Tibial nerve (tissue), 4 donors: ENCODE results near the gene CCBE1. TPM values are rescaled to one million over a fixed set of nuclear protein-coding genes. Genes with fewer than 3 reads are reported as not detected.

ENCODE experiments used
- DNase-seq, 2 donors: peaks; one replicate each; pipeline ENCODE4 v3.0.0-alpha.2; 2019; ENCODE audit warnings: low spot score in 2 of 2
- H3K27ac ChIP-seq, 4 donors: fragments of 200-600 bp; sonication (generic) in 3 of 4; one replicate each; pipeline ENCODE4 v1.5.1; 2017 to 2019; ENCODE audit warnings: mild to moderate bottlenecking in 1 of 4
- H3K27me3 ChIP-seq, 2 donors: fragments of 200-600 bp; sonication (generic) in 1 of 2; one replicate each; pipeline versions ENCODE4 v1.5.1 to v1.6.0; 2017 to 2019
- H3K36me3 ChIP-seq, 3 donors: fragments of 200-600 bp; sonication (generic); one replicate each; pipeline ENCODE4 v1.5.1; 2018 to 2019
- H3K4me1 ChIP-seq, 4 donors: fragments of 200-600 bp; sonication (generic) in 3 of 4; one replicate each; pipeline ENCODE4 v1.5.1; 2017 to 2019
- H3K4me3 ChIP-seq, 4 donors: fragments of 200-600 bp; sonication (generic) in 3 of 4; one replicate each; pipeline ENCODE4 v1.5.1; 2017 to 2019; ENCODE audit warnings: mild to moderate bottlenecking in 1 of 4, moderate library complexity in 1 of 4
- H3K9me3 ChIP-seq, 4 donors: fragments of 200-600 bp; sonication (generic) in 3 of 4; one replicate each; pipeline ENCODE4 v1.5.1; 2017 to 2019
- CTCF ChIP-seq, 5 experiments: fragments of 200-600 bp in 3 of 5; fragments of 450-650 bp in 2 of 5; sonication (generic) in 3 of 5; IDR thresholded peaks; one replicate each; pipeline ENCODE4 v1.5.1; 2016 to 2019; ENCODE audit warnings: antibody characterized with exemption in 5 of 5, mild to moderate bottlenecking in 3 of 5, moderate library complexity in 2 of 5
- EP300 ChIP-seq, 2 donors: sonication (generic); formaldehyde crosslinking; IDR thresholded peaks; one replicate each; pipeline ENCODE4 v1.6.1; 2017; ENCODE audit warnings: antibody characterized with exemption in 2 of 2, mild to moderate bottlenecking in 1 of 2
- POLR2A ChIP-seq, 2 donors: fragments of 450-650 bp; IDR thresholded peaks; one replicate each; pipeline ENCODE4 v1.6.1; 2017; ENCODE audit warnings: antibody characterized with exemption in 2 of 2, mild to moderate bottlenecking in 2 of 2, moderate library complexity in 2 of 2
- WGBS, 2 donors: methylation state at CpG; one replicate each; pipeline ENCODE4 v1.1.5; 2018; 5-methylcytosine and 5-hydroxymethylcytosine counted together
- total RNA-seq, 4 donors: library from RNA; depleted of rRNA; stranded (reverse); fragments of >200 nt; gene quantifications; one replicate each; pipeline ENCODE4 v1.1.0, GENCODE V29; 2016

The CCBE1 gene
- total RNA-seq, 4 donors from 2014 or later, result 0.30 to 3.9 (median 1.3) TPM

- H3K27me3 ChIP-seq, result no peaks in the 10 kb centered on the region
- TF ChIP-seq CTCF (IDR thresholded peaks at IDR 0.05) (no peak), POLR2A (IDR thresholded peaks at IDR 0.05) (no peak), EP300 (IDR thresholded peaks at IDR 0.05) (no peak)
- H3K4me3 ChIP-seq, result no peak overlapping the region
- no peaks in the 10 kb centered on the region for H3K9me3 ChIP-seq
- DNase-seq, result no peak
- H3K4me1 ChIP-seq, result no peaks in the 10 kb centered on the region
- 67 to 82% methylated on average over 5 of the region's 5 CpGs for WGBS, 2 donors
- no peak overlapping the region for H3K27ac ChIP-seq
- no peaks in the 10 kb centered on the region for H3K36me3 ChIP-seq
Measured at GRCh38 chr18:59561612-59562011, 135.6 kb downstream of the CCBE1 start.

- Histone ChIP-seq H3K4me1 (no peaks in the 10 kb centered on the region), H3K27ac (no peak overlapping the region), H3K4me3 (no peak overlapping the region), H3K27me3 (no peaks in the 10 kb centered on the region), H3K36me3 (no peaks in the 10 kb centered on the region), H3K9me3 (no peaks in the 10 kb centered on the region)
- no peak for DNase-seq
- TF ChIP-seq POLR2A (IDR thresholded peaks at IDR 0.05) (no peak), CTCF (IDR thresholded peaks at IDR 0.05) (no peak), EP300 (IDR thresholded peaks at IDR 0.05) (no peak)
- WGBS, 2 donors, result 77 to 79% methylated on average over 7 of the region's 7 CpGs
Measured at GRCh38 chr18:59560556-59560955, 136.7 kb downstream of the CCBE1 start.

GRCh38 chr18:59559528-59559927 is 137.7 kb downstream of the CCBE1 start:
- H3K4me1 ChIP-seq, result no peaks in the 10 kb centered on the region
- no peaks in the 10 kb centered on the region for H3K36me3 ChIP-seq
- TF ChIP-seq POLR2A (IDR thresholded peaks at IDR 0.05) (no peak), CTCF (IDR thresholded peaks at IDR 0.05) (no peak), EP300 (IDR thresholded peaks at IDR 0.05) (no peak)
- H3K27me3 ChIP-seq, result no peaks in the 10 kb centered on the region
- no peak overlapping the region for H3K27ac ChIP-seq
- 84 to 90% methylated on average over 4 to 7 of the region's 7 CpGs for WGBS, 2 donors
- no peak for DNase-seq
- no peak overlapping the region for H3K4me3 ChIP-seq
- no peaks in the 10 kb centered on the region for H3K9me3 ChIP-seq

- H3K27ac ChIP-seq, result no peak overlapping the region
- H3K9me3 ChIP-seq, result no peaks in the 10 kb centered on the region
- no peak for DNase-seq
- H3K4me1 ChIP-seq, result no peaks in the 10 kb centered on the region
- TF ChIP-seq EP300 (IDR thresholded peaks at IDR 0.05) (no peak), POLR2A (IDR thresholded peaks at IDR 0.05) (no peak), CTCF (IDR thresholded peaks at IDR 0.05) (no peak)
- no peaks in the 10 kb centered on the region for H3K27me3 ChIP-seq
- H3K36me3 ChIP-seq, result no peaks in the 10 kb centered on the region
- no peak overlapping the region for H3K4me3 ChIP-seq
- 61 to 63% methylated on average over 7 of the region's 7 CpGs for WGBS, 2 donors
Measured at GRCh38 chr18:59555995-59556659, 141.1 kb downstream of the CCBE1 start.

- H3K36me3 ChIP-seq, result no peaks in the 10 kb centered on the region
- H3K27me3 ChIP-seq, result no peaks in the 10 kb centered on the region
- DNase-seq, result no peak
- H3K27ac ChIP-seq, result no peak overlapping the region
- no peaks in the 10 kb centered on the region for H3K9me3 ChIP-seq
- no peaks in the 10 kb centered on the region for H3K4me1 ChIP-seq
- TF ChIP-seq EP300 (IDR thresholded peaks at IDR 0.05) (no peak), POLR2A (IDR thresholded peaks at IDR 0.05) (no peak), CTCF (IDR thresholded peaks at IDR 0.05) (no peak)
- H3K4me3 ChIP-seq, result no peak overlapping the region
- 88 to 90% methylated on average over 2 of the region's 2 CpGs for WGBS, 2 donors
Measured at GRCh38 chr18:59554796-59555335, 142.4 kb downstream of the CCBE1 start.
